ENCODE results near the gene RALGPS2.

- no peak for TF ChIP-seq NR1H2 (CRISPR knock-in tag; IDR thresholded peaks at IDR 0.05)
- no peak for TF ChIP-seq EP300 (IDR thresholded peaks at IDR 0.05; ENCODE audit: low read length)
- TF ChIP-seq NRF1 (conservative IDR thresholded peaks at IDR 0.05 in 1 of 2, IDR thresholded peaks at IDR 0.05 in 1 of 2), result no peak
- TF ChIP-seq, protein P1, sequence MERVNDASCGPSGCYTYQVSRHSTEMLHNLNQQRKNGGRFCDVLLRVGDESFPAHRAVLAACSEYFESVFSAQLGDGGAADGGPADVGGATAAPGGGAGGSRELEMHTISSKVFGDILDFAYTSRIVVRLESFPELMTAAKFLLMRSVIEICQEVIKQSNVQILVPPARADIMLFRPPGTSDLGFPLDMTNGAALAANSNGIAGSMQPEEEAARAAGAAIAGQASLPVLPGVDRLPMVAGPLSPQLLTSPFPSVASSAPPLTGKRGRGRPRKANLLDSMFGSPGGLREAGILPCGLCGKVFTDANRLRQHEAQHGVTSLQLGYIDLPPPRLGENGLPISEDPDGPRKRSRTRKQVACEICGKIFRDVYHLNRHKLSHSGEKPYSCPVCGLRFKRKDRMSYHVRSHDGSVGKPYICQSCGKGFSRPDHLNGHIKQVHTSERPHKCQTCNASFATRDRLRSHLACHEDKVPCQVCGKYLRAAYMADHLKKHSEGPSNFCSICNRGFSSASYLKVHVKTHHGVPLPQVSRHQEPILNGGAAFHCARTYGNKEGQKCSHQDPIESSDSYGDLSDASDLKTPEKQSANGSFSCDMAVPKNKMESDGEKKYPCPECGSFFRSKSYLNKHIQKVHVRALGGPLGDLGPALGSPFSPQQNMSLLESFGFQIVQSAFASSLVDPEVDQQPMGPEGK (CRISPR knock-in tag; IDR thresholded peaks at IDR 0.05; ENCODE audit: borderline replicate concordance), result no peak
- TF ChIP-seq ZBTB40 (IDR thresholded peaks at IDR 0.05), result no peak
- TF ChIP-seq ZBTB40 (CRISPR knock-in tag; IDR thresholded peaks at IDR 0.05), result no peak
- TF ChIP-seq KDM1A (IDR thresholded peaks at IDR 0.05), result no peak
- TF ChIP-seq ZNF23 (CRISPR knock-in tag; IDR thresholded peaks at IDR 0.05), result no peak
- TF ChIP-seq ZNF121 (CRISPR knock-in tag; conservative IDR thresholded peaks at IDR 0.05), result no peak
- TF ChIP-seq CBFA2T3 (IDR thresholded peaks at IDR 0.05), result no peak
- no peak for TF ChIP-seq TEAD1 (CRISPR knock-in tag; IDR thresholded peaks at IDR 0.05)
- TF ChIP-seq, protein P2, sequence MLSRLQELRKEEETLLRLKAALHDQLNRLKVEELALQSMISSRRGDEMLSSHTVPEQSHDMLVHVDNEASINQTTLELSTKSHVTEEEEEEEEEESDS (CRISPR knock-in tag; IDR thresholded peaks at IDR 0.05), result no peak
- TF ChIP-seq POLR2A (conservative IDR thresholded peaks at IDR 0.05), result no peak
- TF ChIP-seq, protein P3, sequence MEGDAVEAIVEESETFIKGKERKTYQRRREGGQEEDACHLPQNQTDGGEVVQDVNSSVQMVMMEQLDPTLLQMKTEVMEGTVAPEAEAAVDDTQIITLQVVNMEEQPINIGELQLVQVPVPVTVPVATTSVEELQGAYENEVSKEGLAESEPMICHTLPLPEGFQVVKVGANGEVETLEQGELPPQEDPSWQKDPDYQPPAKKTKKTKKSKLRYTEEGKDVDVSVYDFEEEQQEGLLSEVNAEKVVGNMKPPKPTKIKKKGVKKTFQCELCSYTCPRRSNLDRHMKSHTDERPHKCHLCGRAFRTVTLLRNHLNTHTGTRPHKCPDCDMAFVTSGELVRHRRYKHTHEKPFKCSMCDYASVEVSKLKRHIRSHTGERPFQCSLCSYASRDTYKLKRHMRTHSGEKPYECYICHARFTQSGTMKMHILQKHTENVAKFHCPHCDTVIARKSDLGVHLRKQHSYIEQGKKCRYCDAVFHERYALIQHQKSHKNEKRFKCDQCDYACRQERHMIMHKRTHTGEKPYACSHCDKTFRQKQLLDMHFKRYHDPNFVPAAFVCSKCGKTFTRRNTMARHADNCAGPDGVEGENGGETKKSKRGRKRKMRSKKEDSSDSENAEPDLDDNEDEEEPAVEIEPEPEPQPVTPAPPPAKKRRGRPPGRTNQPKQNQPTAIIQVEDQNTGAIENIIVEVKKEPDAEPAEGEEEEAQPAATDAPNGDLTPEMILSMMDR (IDR thresholded peaks at IDR 0.05 in 2 of 3, conservative IDR thresholded peaks at IDR 0.05 in 1 of 3; ENCODE audit: insufficient read depth in 2 of 3, low read depth in 1 of 3, low read length in 3 of 3), result no peak
- TF ChIP-seq SMC3 (conservative IDR thresholded peaks at IDR 0.05; ENCODE audit: insufficient read depth, low read depth, low read length), result no peak
These were observed 146.7 kb downstream of the RALGPS2 start for GRCh38 chr1:178871551-178872320.
